ENCODE results near the gene FIS1. TPM values are rescaled to one million over a fixed set of nuclear protein-coding genes. Genes with fewer than 3 reads are reported as not detected.
"Not testable (repeated sequence)": the region's sequence is repeated elsewhere in the genome, so short reads cannot be mapped to it uniquely, and the experiment has no call there.

FIS1 gene
- total RNA-seq (2014; rRNA removed; shearing (Covaris generic); ENCODE audit: low replicate concordance) = 104 and 210 TPM in 2 replicates

DNA sequence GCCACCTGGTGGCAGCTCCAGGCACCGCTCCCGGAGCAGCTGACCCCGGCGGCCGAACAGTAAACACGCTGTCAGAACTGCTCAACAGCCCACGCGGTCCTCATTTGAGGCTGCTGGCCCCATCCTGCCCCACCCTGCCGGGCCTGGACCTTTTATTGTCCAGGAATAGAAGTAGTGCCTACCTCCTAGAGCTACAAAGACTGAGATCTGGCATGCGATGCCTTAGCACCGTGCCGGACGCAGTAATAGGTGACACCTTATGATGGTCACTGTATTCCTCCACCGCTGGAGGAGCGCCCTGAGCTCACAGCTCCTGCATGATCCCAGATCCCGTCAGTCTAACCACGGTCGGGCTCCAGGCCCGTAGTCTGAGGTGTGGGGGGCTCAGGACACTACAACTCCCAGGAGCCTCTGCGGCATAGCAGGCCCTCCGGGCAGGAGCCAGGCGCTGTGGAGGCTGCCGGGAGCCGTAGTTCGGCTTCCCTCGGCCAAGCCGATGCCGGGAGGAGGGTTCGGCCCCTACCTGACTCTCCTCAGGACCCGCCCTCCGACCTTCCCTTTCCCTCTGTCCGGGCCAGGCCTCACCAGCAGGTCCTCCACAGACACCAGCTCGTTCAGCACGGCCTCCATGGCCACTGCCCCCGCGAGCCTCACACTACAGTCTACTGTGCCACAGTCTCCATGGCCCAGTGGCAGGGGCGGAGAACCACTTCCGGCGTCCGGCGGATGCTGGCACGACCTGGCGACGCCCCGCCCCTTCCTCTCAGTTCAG, at the start of gene FIS1:
Gene FIS1 (minus strand): TSS at position 707 of the 772 bp plus-strand sequence. CDS start 77 bp downstream, at position 630.
- H3K27me3 ChIP-seq (ENCODE audit: low read length) = no peaks in the 10 kb centered on the region
- H3K9me3 ChIP-seq (ENCODE audit: low read length) = no peaks in the 10 kb centered on the region
- DNase-seq = peak; percentile 96
- H3K79me2 ChIP-seq (ENCODE audit: low read length) = peaks cover 59% of the 10 kb centered on the region
- H3K27ac ChIP-seq (ENCODE audit: low read length) = peak within 1 kb of the TSS; percentile 57; the same call in 1 of the 2 replicates
- peak within 1 kb of the TSS; percentile 99 for H3K4me2 ChIP-seq (ENCODE audit: low read depth, low read length, poor library complexity, severe bottlenecking)
- H2AFZ ChIP-seq (ENCODE audit: low read length) = peak within 1 kb of the TSS; percentile 77; the same call in 1 of the 2 replicates
- no peaks in the 10 kb centered on the region for H3K9me2 ChIP-seq (replicated peaks; ENCODE audit: insufficient read depth, low read length)
- peak within 1 kb of the TSS; percentile 100 for H3K4me3 ChIP-seq (ENCODE audit: low read length)
- peak within 1 kb of the TSS; percentile 100 for H3K9ac ChIP-seq (ENCODE audit: low read length)
- peaks cover 22% of the 10 kb centered on the region for H3K4me1 ChIP-seq (ENCODE audit: low read length)
- peaks cover 11% of the 10 kb centered on the region; the same call in 1 of the 2 replicates for H3K36me3 ChIP-seq (ENCODE audit: insufficient read depth, low read length)
- H4K20me1 ChIP-seq (ENCODE audit: insufficient read depth, low read depth, low read length) = peaks cover 9% of the 10 kb centered on the region; the same call in 1 of the 2 replicates

GRCh38 chr7:101294039-101294831, 49.4 kb upstream of the FIS1 start:
- Histone ChIP-seq H3K4me2 (ENCODE audit: low read depth, low read length, poor library complexity, severe bottlenecking) (no peak overlapping the region), H3K79me2 (ENCODE audit: low read length) (no peaks in the 10 kb centered on the region), H4K20me1 (ENCODE audit: insufficient read depth, low read depth, low read length) (no peaks in the 10 kb centered on the region), H3K27ac (ENCODE audit: low read length) (no peak overlapping the region), H3K9ac (ENCODE audit: low read length) (no peak overlapping the region), H3K27me3 (ENCODE audit: low read length) (no peaks in the 10 kb centered on the region), H3K9me2 (replicated peaks; ENCODE audit: insufficient read depth, low read length) (no peaks in the 10 kb centered on the region), H3K36me3 (ENCODE audit: insufficient read depth, low read length) (no peaks in the 10 kb centered on the region), H3K4me1 (ENCODE audit: low read length) (peaks cover 7% of the 10 kb centered on the region), H2AFZ (ENCODE audit: low read length) (no peak overlapping the region), H3K9me3 (ENCODE audit: low read length) (no peaks in the 10 kb centered on the region), H3K4me3 (ENCODE audit: low read length) (no peak overlapping the region)
- no peak for DNase-seq

GRCh38 chr7:101293069-101294021, 48.5 kb upstream of the FIS1 start:
- not testable (repeated sequence) for H3K4me3 ChIP-seq (ENCODE audit: low read length); H3K27me3 ChIP-seq (ENCODE audit: low read length); H3K79me2 ChIP-seq (ENCODE audit: low read length); H3K27ac ChIP-seq (ENCODE audit: low read length); DNase-seq; H3K4me2 ChIP-seq (ENCODE audit: low read depth, low read length, poor library complexity, severe bottlenecking); H3K9me2 ChIP-seq (replicated peaks; ENCODE audit: insufficient read depth, low read length); H3K4me1 ChIP-seq (ENCODE audit: low read length); H2AFZ ChIP-seq (ENCODE audit: low read length); H3K9ac ChIP-seq (ENCODE audit: low read length); H3K36me3 ChIP-seq (ENCODE audit: insufficient read depth, low read length); H3K9me3 ChIP-seq (ENCODE audit: low read length); H4K20me1 ChIP-seq (ENCODE audit: insufficient read depth, low read depth, low read length)

- H3K27me3 ChIP-seq (ENCODE audit: low read length); DNase-seq: not testable (repeated sequence)
Observed at GRCh38 chr7:101292566-101292965, 47.7 kb upstream of the FIS1 start.

GRCh38 chr7:101290186-101291037, 45.5 kb upstream of the FIS1 start:
- H3K9me3 ChIP-seq (ENCODE audit: low read length); H3K4me2 ChIP-seq (ENCODE audit: low read depth, low read length, poor library complexity, severe bottlenecking); H3K4me1 ChIP-seq (ENCODE audit: low read length); H3K36me3 ChIP-seq (ENCODE audit: insufficient read depth, low read length); H3K9ac ChIP-seq (ENCODE audit: low read length); H3K79me2 ChIP-seq (ENCODE audit: low read length); H3K27me3 ChIP-seq (ENCODE audit: low read length); H2AFZ ChIP-seq (ENCODE audit: low read length); H4K20me1 ChIP-seq (ENCODE audit: insufficient read depth, low read depth, low read length); H3K9me2 ChIP-seq (replicated peaks; ENCODE audit: insufficient read depth, low read length); H3K27ac ChIP-seq (ENCODE audit: low read length); H3K4me3 ChIP-seq (ENCODE audit: low read length): not testable (repeated sequence)
- DNase-seq = peak; percentile 60

More at GRCh38 chr7:101292566-101292965, 47.7 kb upstream of the FIS1 start:
- not testable (repeated sequence) for H3K36me3 ChIP-seq (ENCODE audit: insufficient read depth, low read length); H3K4me2 ChIP-seq (ENCODE audit: low read depth, low read length, poor library complexity, severe bottlenecking); H3K9ac ChIP-seq (ENCODE audit: low read length); H4K20me1 ChIP-seq (ENCODE audit: insufficient read depth, low read depth, low read length); H3K27ac ChIP-seq (ENCODE audit: low read length); H3K9me2 ChIP-seq (replicated peaks; ENCODE audit: insufficient read depth, low read length); H3K79me2 ChIP-seq (ENCODE audit: low read length); H3K4me3 ChIP-seq (ENCODE audit: low read length); H3K9me3 ChIP-seq (ENCODE audit: low read length); H2AFZ ChIP-seq (ENCODE audit: low read length); H3K4me1 ChIP-seq (ENCODE audit: low read length)

DNA sequence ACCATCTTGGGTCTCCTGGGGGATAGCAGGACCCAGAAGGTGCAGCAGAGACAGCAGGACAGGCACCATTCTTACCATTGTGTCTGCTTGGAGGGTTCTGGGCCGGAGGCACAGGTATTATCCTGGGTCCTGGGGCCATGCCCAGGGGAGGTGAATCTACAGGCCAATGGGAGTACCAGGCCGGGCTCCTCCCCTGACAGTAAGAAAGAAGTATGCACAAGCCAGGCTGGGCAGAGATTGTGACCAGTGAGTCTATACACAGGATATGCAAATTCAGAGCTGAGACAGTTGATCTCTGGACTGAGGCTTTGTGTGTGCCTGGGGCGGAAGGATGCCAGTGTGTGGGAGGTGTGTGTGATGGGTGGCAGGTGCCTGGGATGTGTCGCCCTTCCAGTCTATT, 44.8 kb upstream of the FIS1 start:
- H3K9me3 ChIP-seq (ENCODE audit: low read length); H3K9ac ChIP-seq (ENCODE audit: low read length); H3K27me3 ChIP-seq (ENCODE audit: low read length); H3K4me3 ChIP-seq (ENCODE audit: low read length); H3K79me2 ChIP-seq (ENCODE audit: low read length); H3K36me3 ChIP-seq (ENCODE audit: insufficient read depth, low read length); H2AFZ ChIP-seq (ENCODE audit: low read length); H3K4me2 ChIP-seq (ENCODE audit: low read depth, low read length, poor library complexity, severe bottlenecking); H3K9me2 ChIP-seq (replicated peaks; ENCODE audit: insufficient read depth, low read length); H3K4me1 ChIP-seq (ENCODE audit: low read length); H3K27ac ChIP-seq (ENCODE audit: low read length); H4K20me1 ChIP-seq (ENCODE audit: insufficient read depth, low read depth, low read length): not testable (repeated sequence)
- peak; percentile 47 for DNase-seq

GRCh38 chr7:101288439-101288838, 43.6 kb upstream of the FIS1 start:
- Histone ChIP-seq H4K20me1 (ENCODE audit: insufficient read depth, low read depth, low read length) (no peaks in the 10 kb centered on the region), H3K27me3 (ENCODE audit: low read length) (no peaks in the 10 kb centered on the region), H2AFZ (ENCODE audit: low read length) (no peak overlapping the region), H3K79me2 (ENCODE audit: low read length) (no peaks in the 10 kb centered on the region), H3K36me3 (ENCODE audit: insufficient read depth, low read length) (no peaks in the 10 kb centered on the region), H3K4me2 (ENCODE audit: low read depth, low read length, poor library complexity, severe bottlenecking) (no peak overlapping the region), H3K4me3 (ENCODE audit: low read length) (no peak overlapping the region), H3K4me1 (ENCODE audit: low read length) (peaks cover 7% of the 10 kb centered on the region), H3K9ac (ENCODE audit: low read length) (no peak overlapping the region), H3K9me3 (ENCODE audit: low read length) (no peaks in the 10 kb centered on the region), H3K27ac (ENCODE audit: low read length) (no peak overlapping the region), H3K9me2 (replicated peaks; ENCODE audit: insufficient read depth, low read length) (no peaks in the 10 kb centered on the region)
- DNase-seq = no peak
